SK-N-SH treated with all-trans-retinoic acid at 6 μM for 48 hours (cell line): ENCODE results near the gene HAPLN3.

Source experiments
- ATAC-seq: fragments of 200-7000 bp; cut with Tn5 transposase; 3 replicates; pipeline ENCODE4 v1.9.1; 2020; ENCODE audit warnings: mild to moderate bottlenecking, moderate library complexity
- ARNTL ChIP-seq: fragments of 450-650 bp; formaldehyde crosslinking; IDR thresholded peaks from 2 replicates; pipeline ENCODE4 v1.5.0; 2020; ENCODE audit warnings: low read depth, mild to moderate bottlenecking, moderate library complexity, borderline replicate concordance
- BACH2 ChIP-seq: fragments of 250-450 bp; sonication (Bioruptor Pico); IDR thresholded peaks from 2 replicates; pipeline ENCODE4 v1.9.0; 2021; ENCODE audit warnings: mild to moderate bottlenecking, borderline replicate concordance
- ESRRG ChIP-seq: fragments of 250-450 bp; sonication (Bioruptor Pico); IDR thresholded peaks from 2 replicates; pipeline ENCODE4 v1.6.1; 2021; ENCODE audit warnings: mild to moderate bottlenecking
- GLIS3 ChIP-seq: fragments of 250-450 bp; sonication (Bioruptor Pico); IDR thresholded peaks from 2 replicates; pipeline ENCODE4 v1.5.0; 2020; ENCODE audit warnings: mild to moderate bottlenecking, moderate library complexity
- ISL1 ChIP-seq: fragments of 250-450 bp; sonication (Bioruptor Pico); IDR thresholded peaks from 2 replicates; pipeline ENCODE4 v2.1.2; 2022; ENCODE audit warnings: mild to moderate bottlenecking, moderate library complexity
- PPARA ChIP-seq: fragments of 250-450 bp; sonication (Bioruptor Pico); IDR thresholded peaks from 2 replicates; pipeline ENCODE4 v1.5.0; 2020; ENCODE audit warnings: mild to moderate bottlenecking, borderline replicate concordance
- SNAI2 ChIP-seq: fragments of 250-450 bp; sonication (Bioruptor Pico); IDR thresholded peaks from 2 replicates; pipeline ENCODE4 v1.5.0; 2020; ENCODE audit warnings: mild to moderate bottlenecking, moderate library complexity
- TOX ChIP-seq: fragments of 250-450 bp; sonication (Bioruptor Pico); IDR thresholded peaks from 2 replicates; pipeline ENCODE4 v1.8.0; 2021; ENCODE audit warnings: mild to moderate bottlenecking, moderate library complexity, borderline replicate concordance
- ZFP3 ChIP-seq: fragments of 250-450 bp; sonication (Bioruptor Pico); IDR thresholded peaks from 2 replicates; pipeline ENCODE4 v1.5.0; 2020; ENCODE audit warnings: mild to moderate bottlenecking, moderate library complexity
- ZFP30 ChIP-seq: fragments of 450-650 bp; formaldehyde crosslinking; IDR thresholded peaks from 2 replicates; pipeline ENCODE4 v1.5.0; 2022; ENCODE audit warnings: mild to moderate bottlenecking, moderate library complexity
- ZNF565 ChIP-seq: fragments of 450-650 bp; formaldehyde crosslinking; conservative IDR thresholded peaks from 2 replicates; pipeline ENCODE4 v1.5.0; 2020; ENCODE audit warnings: low read depth, mild to moderate bottlenecking, moderate library complexity
- ZNF70 ChIP-seq: fragments of 450-650 bp; formaldehyde crosslinking; IDR thresholded peaks from 2 replicates; pipeline ENCODE4 v1.5.0; 2020; ENCODE audit warnings: mild to moderate bottlenecking, moderate library complexity
- ZNF8 ChIP-seq: fragments of 450-650 bp; formaldehyde crosslinking; IDR thresholded peaks from 2 replicates; pipeline ENCODE4 v1.5.0; 2020; ENCODE audit warnings: mild to moderate bottlenecking, moderate library complexity
- TF ChIP-seq, protein P1 (sequence below): fragments of 250-450 bp; sonication (Bioruptor Pico); IDR thresholded peaks from 2 replicates; pipeline ENCODE4 v1.5.1; 2020; ENCODE audit warnings: low read depth, mild to moderate bottlenecking, moderate library complexity
- TF ChIP-seq, protein P2 (sequence below): fragments of 250-450 bp; sonication (Bioruptor Pico); IDR thresholded peaks from 2 replicates; pipeline ENCODE4 v1.5.1; 2021; ENCODE audit warnings: mild to moderate bottlenecking, moderate library complexity
- TF ChIP-seq, protein P3 (sequence below): fragments of 250-450 bp; sonication (Bioruptor Pico); IDR thresholded peaks from 2 replicates; pipeline ENCODE4 v1.8.0; 2020; ENCODE audit warnings: mild to moderate bottlenecking, moderate library complexity, borderline replicate concordance
- TF ChIP-seq, protein P4 (sequence below): fragments of 250-450 bp; sonication (Bioruptor Pico); IDR thresholded peaks from 2 replicates; pipeline ENCODE4 v1.5.0; 2020; ENCODE audit warnings: mild to moderate bottlenecking, moderate library complexity

HAPLN3 gene, protein sequence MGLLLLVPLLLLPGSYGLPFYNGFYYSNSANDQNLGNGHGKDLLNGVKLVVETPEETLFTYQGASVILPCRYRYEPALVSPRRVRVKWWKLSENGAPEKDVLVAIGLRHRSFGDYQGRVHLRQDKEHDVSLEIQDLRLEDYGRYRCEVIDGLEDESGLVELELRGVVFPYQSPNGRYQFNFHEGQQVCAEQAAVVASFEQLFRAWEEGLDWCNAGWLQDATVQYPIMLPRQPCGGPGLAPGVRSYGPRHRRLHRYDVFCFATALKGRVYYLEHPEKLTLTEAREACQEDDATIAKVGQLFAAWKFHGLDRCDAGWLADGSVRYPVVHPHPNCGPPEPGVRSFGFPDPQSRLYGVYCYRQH

DNA sequence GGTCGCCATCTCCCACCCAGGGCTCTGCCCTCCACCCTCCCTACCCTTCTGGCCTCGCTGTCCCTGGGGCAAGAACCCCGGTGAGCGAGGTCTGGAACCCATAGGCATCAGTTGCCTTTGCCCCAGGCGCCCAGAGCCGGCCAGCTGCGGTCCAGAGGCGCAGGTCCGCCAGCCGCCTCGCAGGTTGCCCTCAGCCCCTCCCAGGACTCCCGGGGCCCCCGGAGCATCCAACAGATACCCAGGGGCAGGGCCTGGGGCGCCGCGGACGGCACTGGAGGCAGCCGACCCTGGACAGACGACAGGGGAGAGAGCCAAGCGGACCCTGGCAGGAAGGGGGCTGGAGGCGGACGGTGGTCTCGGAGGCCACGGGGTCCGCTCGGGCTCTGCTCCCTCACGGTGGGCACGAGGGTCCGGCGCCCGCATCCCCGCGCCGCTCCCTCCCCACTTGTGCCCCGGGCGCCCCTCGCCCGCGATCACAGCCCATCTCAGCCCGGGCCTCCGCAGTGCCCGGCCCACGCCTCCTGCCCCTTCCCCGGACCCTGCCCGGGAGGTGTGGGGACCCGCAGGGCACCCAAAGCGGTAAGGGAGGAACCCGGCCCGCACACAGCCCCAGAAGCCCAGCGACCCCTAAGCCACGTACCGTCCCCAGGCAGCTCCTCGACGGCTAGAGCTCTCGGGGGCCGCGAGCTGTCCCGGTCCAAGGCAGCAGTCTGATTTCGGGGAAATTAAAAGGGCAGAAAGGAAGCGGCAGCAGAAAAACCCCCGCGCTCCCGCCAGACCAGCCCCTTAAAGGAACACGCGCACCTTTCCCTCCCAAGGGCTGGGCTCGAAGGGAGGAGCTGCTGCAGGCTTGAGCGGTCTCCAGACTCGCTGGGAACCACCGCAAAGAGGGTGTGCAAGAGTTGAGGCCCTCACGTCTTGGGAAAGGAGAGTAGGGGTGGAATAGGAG is at the start of gene HAPLN3:
Gene HAPLN3, minus strand, starts transcription at position 726 of the 949 bp plus-strand sequence. CDS start 8,246 bp downstream, outside the sequence.
- ATAC-seq, result peak; percentile 38
- no peak for TF ChIP-seq ZNF70 (CRISPR knock-in tag)
- TF ChIP-seq, protein P1, sequence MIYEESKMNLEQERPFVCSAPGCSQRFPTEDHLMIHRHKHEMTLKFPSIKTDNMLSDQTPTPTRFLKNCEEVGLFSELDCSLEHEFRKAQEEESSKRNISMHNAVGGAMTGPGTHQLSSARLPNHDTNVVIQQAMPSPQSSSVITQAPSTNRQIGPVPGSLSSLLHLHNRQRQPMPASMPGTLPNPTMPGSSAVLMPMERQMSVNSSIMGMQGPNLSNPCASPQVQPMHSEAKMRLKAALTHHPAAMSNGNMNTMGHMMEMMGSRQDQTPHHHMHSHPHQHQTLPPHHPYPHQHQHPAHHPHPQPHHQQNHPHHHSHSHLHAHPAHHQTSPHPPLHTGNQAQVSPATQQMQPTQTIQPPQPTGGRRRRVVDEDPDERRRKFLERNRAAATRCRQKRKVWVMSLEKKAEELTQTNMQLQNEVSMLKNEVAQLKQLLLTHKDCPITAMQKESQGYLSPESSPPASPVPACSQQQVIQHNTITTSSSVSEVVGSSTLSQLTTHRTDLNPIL (CRISPR knock-in tag), result no peak
- TF ChIP-seq PPARA, result no peak
- no peak for TF ChIP-seq ZFP30 (CRISPR knock-in tag)
- TF ChIP-seq TOX (CRISPR knock-in tag), result no peak
- no peak for TF ChIP-seq ZNF565 (CRISPR knock-in tag)
- TF ChIP-seq, protein P2, sequence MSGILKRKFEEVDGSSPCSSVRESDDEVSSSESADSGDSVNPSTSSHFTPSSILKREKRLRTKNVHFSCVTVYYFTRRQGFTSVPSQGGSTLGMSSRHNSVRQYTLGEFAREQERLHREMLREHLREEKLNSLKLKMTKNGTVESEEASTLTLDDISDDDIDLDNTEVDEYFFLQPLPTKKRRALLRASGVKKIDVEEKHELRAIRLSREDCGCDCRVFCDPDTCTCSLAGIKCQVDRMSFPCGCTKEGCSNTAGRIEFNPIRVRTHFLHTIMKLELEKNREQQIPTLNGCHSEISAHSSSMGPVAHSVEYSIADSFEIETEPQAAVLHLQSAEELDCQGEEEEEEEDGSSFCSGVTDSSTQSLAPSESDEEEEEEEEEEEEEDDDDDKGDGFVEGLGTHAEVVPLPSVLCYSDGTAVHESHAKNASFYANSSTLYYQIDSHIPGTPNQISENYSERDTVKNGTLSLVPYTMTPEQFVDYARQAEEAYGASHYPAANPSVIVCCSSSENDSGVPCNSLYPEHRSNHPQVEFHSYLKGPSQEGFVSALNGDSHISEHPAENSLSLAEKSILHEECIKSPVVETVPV (CRISPR knock-in tag), result no peak

DNA sequence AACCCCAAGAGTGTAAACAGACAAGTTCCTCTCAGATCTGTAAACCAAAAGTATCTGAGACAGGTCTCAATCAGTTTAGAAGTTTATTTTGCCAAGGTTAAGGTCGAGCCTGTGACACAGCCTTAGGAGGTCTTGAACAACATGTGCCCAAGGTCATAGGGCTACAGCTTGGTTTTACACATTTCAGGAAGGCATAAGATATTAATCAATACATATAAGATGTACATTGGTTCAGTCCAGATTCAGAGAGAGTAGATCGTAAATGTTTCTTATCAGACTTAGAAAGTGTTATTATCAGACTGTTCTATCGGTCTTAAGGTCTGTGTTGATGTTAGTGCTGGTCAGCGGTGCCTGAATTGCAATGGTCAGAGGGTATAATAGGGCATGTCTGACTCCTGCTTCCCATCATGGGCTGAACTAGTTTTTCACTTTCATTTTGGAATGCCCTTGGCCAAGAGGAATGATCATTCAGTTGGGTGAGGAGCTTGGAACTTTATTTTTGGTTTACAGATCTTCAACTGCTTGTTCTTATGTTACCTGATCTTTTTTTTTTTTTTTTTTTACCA is 44.8 kb upstream of the HAPLN3 start:
- TF ChIP-seq, protein P3, sequence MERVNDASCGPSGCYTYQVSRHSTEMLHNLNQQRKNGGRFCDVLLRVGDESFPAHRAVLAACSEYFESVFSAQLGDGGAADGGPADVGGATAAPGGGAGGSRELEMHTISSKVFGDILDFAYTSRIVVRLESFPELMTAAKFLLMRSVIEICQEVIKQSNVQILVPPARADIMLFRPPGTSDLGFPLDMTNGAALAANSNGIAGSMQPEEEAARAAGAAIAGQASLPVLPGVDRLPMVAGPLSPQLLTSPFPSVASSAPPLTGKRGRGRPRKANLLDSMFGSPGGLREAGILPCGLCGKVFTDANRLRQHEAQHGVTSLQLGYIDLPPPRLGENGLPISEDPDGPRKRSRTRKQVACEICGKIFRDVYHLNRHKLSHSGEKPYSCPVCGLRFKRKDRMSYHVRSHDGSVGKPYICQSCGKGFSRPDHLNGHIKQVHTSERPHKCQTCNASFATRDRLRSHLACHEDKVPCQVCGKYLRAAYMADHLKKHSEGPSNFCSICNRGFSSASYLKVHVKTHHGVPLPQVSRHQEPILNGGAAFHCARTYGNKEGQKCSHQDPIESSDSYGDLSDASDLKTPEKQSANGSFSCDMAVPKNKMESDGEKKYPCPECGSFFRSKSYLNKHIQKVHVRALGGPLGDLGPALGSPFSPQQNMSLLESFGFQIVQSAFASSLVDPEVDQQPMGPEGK (CRISPR knock-in tag), result no peak
- TF ChIP-seq SNAI2 (CRISPR knock-in tag) (no peak), ISL1 (no peak), BACH2 (CRISPR knock-in tag) (no peak), ZNF8 (no peak), ZNF70 (CRISPR knock-in tag) (no peak)
- TF ChIP-seq, protein P4, sequence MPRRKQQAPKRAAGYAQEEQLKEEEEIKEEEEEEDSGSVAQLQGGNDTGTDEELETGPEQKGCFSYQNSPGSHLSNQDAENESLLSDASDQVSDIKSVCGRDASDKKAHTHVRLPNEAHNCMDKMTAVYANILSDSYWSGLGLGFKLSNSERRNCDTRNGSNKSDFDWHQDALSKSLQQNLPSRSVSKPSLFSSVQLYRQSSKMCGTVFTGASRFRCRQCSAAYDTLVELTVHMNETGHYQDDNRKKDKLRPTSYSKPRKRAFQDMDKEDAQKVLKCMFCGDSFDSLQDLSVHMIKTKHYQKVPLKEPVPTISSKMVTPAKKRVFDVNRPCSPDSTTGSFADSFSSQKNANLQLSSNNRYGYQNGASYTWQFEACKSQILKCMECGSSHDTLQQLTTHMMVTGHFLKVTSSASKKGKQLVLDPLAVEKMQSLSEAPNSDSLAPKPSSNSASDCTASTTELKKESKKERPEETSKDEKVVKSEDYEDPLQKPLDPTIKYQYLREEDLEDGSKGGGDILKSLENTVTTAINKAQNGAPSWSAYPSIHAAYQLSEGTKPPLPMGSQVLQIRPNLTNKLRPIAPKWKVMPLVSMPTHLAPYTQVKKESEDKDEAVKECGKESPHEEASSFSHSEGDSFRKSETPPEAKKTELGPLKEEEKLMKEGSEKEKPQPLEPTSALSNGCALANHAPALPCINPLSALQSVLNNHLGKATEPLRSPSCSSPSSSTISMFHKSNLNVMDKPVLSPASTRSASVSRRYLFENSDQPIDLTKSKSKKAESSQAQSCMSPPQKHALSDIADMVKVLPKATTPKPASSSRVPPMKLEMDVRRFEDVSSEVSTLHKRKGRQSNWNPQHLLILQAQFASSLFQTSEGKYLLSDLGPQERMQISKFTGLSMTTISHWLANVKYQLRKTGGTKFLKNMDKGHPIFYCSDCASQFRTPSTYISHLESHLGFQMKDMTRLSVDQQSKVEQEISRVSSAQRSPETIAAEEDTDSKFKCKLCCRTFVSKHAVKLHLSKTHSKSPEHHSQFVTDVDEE (CRISPR knock-in tag), result no peak
- ATAC-seq, result no peak

DNA sequence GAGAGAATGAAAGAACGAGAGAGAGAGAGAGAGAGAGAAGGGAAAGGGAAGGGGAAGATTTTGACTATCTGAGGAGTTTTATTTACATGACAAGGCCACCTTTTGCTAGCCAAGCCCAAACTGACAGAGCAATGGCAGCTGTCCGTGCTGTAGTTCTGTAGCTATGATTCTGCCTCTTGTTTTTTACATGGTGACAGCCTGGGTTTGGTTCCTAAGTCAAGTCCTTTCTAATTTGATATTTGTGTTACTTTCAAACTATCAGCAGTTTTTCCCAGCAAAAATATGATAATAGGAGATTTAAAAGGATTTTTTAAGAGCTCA is 44.1 kb upstream of the HAPLN3 start:
- TF ChIP-seq ARNTL (CRISPR knock-in tag), result no peak
- no peak for TF ChIP-seq ZNF70 (CRISPR knock-in tag)
- TF ChIP-seq ISL1, result no peak
- no peak for TF ChIP-seq SNAI2 (CRISPR knock-in tag)
- TF ChIP-seq ESRRG (CRISPR knock-in tag), result no peak
- TF ChIP-seq, protein P3 (CRISPR knock-in tag), result no peak
- TF ChIP-seq ZNF8, result no peak
- no peak for TF ChIP-seq GLIS3
- TF ChIP-seq ZFP3 (CRISPR knock-in tag), result no peak
- ATAC-seq, result no peak
